HepG2 (cell line): ENCODE data around the gene CMIP. TPM values are rescaled to one million over a fixed set of nuclear protein-coding genes. Genes with fewer than 3 reads are reported as not detected.

Experiments used
- CBX1 ChIP-seq: IDR thresholded peaks from one replicate; pipeline ENCODE4 v1.6.1; 2016; ENCODE audit warnings: antibody characterized with exemption, low read depth
- CCDC6 ChIP-seq: sonication (generic); formaldehyde crosslinking; IDR thresholded peaks from 2 replicates; pipeline ENCODE4 v1.8.1; 2022; ENCODE audit warnings: mild to moderate bottlenecking, missing genetic modification reagents, moderate library complexity
- HES4 ChIP-seq: sonication (generic); formaldehyde crosslinking; IDR thresholded peaks from 2 replicates; pipeline ENCODE4 v1.9.0; 2021; ENCODE audit warnings: mild to moderate bottlenecking, missing genetic modification reagents, borderline replicate concordance
- KAT2B ChIP-seq: fragments of 150-350 bp; IDR thresholded peaks from 2 replicates; pipeline ENCODE4 v1.6.1; 2014; ENCODE audit warnings: low read depth, low read length, borderline replicate concordance
- MEIS2 ChIP-seq: sonication (generic); formaldehyde crosslinking; IDR thresholded peaks from 2 replicates; pipeline ENCODE4 v1.9.0; 2021; ENCODE audit warnings: mild to moderate bottlenecking, missing genetic modification reagents
- NBN ChIP-seq: fragments of 450-650 bp; conservative IDR thresholded peaks from 2 replicates; pipeline ENCODE4 v1.6.1; 2017
- NR2F2 ChIP-seq: IDR thresholded peaks from 2 replicates; pipeline ENCODE4 v1.6.1; 2012; ENCODE audit warnings: low read depth, inconsistent platforms, borderline replicate concordance
- NRL ChIP-seq: sonication (generic); formaldehyde crosslinking; IDR thresholded peaks from 2 replicates; pipeline ENCODE4 v1.5.0; 2020; ENCODE audit warnings: missing genetic modification reagents, mild to moderate bottlenecking, moderate library complexity, borderline replicate concordance
- PITX1 ChIP-seq: sonication (generic); formaldehyde crosslinking; IDR thresholded peaks from 2 replicates; pipeline ENCODE4 v1.5.1; 2020; ENCODE audit warnings: mild to moderate bottlenecking, missing genetic modification reagents
- RORA ChIP-seq: sonication (generic); formaldehyde crosslinking; IDR thresholded peaks from 2 replicates; pipeline ENCODE4 v1.5.0; 2020; ENCODE audit warnings: mild to moderate bottlenecking, missing genetic modification reagents, moderate library complexity
- SMARCC2 ChIP-seq: fragments of 450-650 bp; IDR thresholded peaks from 2 replicates; pipeline ENCODE4 v1.6.1; 2017; ENCODE audit warnings: antibody characterized with exemption, mild to moderate bottlenecking
- SRSF9 ChIP-seq: fragments of 200-400 bp; formaldehyde crosslinking; IDR thresholded peaks from 2 replicates; pipeline ENCODE4 v1.6.1; 2018; ENCODE audit warnings: borderline replicate concordance, mild to moderate bottlenecking, low read depth, low read length; ENCODE audit not compliant: insufficient read depth, poor library complexity, severe bottlenecking
- TMF1 ChIP-seq: sonication (generic); formaldehyde crosslinking; IDR thresholded peaks from 2 replicates; pipeline ENCODE4 v1.8.1; 2022; ENCODE audit warnings: low read depth, missing genetic modification reagents
- ZNF24 ChIP-seq: fragments of 450-650 bp; IDR thresholded peaks from 2 replicates; pipeline ENCODE4 v1.6.1; 2017; ENCODE audit warnings: antibody characterized with exemption, mild to moderate bottlenecking
- ZNF598 ChIP-seq: sonication (generic); formaldehyde crosslinking; IDR thresholded peaks from 2 replicates; pipeline ENCODE4 v1.5.1; 2020; ENCODE audit warnings: mild to moderate bottlenecking, missing genetic modification reagents, borderline replicate concordance
- polyA plus RNA-seq, 8 experiments: library from polyadenylated mRNA; depleted of rRNA in 3 of 8; stranded (reverse) in 7 of 8; unstranded in 1 of 8; fragments of >200 nt; fragmentation: Illumina TruSeq in 4 of 8; extraction: Trizol in 4 of 8; gene quantifications; 2 replicates each; pipeline versions ENCODE4 v1.2.1 to v1.2.3, GENCODE V29; 2011 to 2016; ENCODE audit warnings: low read depth in 4 of 8, missing spikeins in 1 of 8, mixed read lengths in 1 of 8; ENCODE audit not compliant: insufficient read depth in 1 of 8
- total RNA-seq, 5 experiments: library from RNA; depleted of rRNA; stranded (reverse); fragments of >200 nt; fragmentation: Illumina TruSeq; extraction: Trizol; gene quantifications; 2 replicates each; pipeline ENCODE4 v1.2.3, GENCODE V29; 2016; ENCODE audit warnings: low read depth in 1 of 5
- TF ChIP-seq, protein P1 (sequence below): sonication (generic); formaldehyde crosslinking; IDR thresholded peaks from 2 replicates; pipeline ENCODE4 v1.8.0; 2022; ENCODE audit warnings: mild to moderate bottlenecking, missing genetic modification reagents
- TF ChIP-seq, protein P2 (sequence below): sonication (generic); formaldehyde crosslinking; IDR thresholded peaks from 2 replicates; pipeline ENCODE4 v1.4.0; 2020; ENCODE audit warnings: mild to moderate bottlenecking, missing genetic modification reagents
- TF ChIP-seq, protein P3 (sequence below): sonication (generic); formaldehyde crosslinking; IDR thresholded peaks from 2 replicates; pipeline ENCODE4 v1.5.1; 2020; ENCODE audit warnings: mild to moderate bottlenecking, missing genetic modification reagents
- TF ChIP-seq, protein P4 (sequence below): sonication (generic); formaldehyde crosslinking; IDR thresholded peaks from 2 replicates; pipeline ENCODE4 v1.8.0; 2022; ENCODE audit warnings: missing genetic modification reagents, low read depth, mild to moderate bottlenecking, borderline replicate concordance

Gene CMIP
- total and polyA plus RNA-seq, 2 of the 13 experiments (the other 11 are each of a cell fraction or from before 2014, with no cell fraction given): 10.9 to 18.1 TPM

DNA sequence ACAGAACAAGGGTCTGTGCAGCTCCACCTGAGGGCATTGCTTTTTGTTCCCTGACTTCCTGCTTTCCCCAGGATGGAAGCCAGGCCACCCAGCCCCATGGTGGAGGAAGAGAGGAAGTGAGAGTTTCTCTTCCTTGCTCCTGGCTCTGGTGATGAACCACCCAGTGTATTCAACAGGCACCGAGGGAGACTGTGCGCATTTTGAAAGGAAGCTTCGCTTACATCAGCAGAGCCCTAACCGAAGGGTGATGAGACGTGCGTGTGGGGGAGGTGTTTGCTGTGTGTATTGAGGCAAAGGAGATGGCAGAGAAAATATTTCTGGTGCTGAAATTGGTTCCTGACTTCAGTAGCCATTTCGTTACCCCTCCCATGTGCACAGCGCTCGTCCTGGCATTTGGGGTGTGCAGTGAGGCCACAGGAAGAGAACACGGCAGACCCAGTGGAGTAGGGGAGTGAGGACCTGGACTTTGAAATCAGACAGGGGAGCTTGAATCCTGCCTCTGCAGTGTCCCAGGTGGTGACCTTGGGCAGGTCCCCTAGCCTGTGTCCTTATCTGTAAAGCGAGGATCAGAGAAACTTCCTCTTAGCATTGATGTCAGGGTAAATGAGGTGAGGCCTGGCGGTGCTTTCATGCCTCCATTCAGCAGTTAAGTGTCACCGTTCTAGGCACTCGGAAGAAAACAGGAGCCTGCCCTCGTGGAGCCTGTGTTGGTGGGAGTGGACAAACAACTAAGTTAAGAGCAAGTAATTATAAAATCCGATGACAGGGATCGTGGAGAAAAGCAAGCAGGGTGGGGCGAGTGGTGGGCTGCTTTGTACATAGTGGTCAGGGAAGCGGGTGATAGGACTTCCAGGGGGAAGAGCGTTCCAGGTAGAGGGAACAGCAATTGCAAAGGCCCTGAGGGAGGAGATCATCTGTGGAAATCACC is 7.4 kb downstream of the CMIP start (continued):
- TF ChIP-seq NRL (CRISPR knock-in tag): no peak; the same call in 1 of the 2 replicates
- TF ChIP-seq, protein P1, sequence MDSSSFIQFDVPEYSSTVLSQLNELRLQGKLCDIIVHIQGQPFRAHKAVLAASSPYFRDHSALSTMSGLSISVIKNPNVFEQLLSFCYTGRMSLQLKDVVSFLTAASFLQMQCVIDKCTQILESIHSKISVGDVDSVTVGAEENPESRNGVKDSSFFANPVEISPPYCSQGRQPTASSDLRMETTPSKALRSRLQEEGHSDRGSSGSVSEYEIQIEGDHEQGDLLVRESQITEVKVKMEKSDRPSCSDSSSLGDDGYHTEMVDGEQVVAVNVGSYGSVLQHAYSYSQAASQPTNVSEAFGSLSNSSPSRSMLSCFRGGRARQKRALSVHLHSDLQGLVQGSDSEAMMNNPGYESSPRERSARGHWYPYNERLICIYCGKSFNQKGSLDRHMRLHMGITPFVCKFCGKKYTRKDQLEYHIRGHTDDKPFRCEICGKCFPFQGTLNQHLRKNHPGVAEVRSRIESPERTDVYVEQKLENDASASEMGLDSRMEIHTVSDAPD (CRISPR knock-in tag): peak; percentile 95
- peak; percentile 68 for TF ChIP-seq TMF1
- no peak for TF ChIP-seq RORA (CRISPR knock-in tag)
- TF ChIP-seq CCDC6 (CRISPR knock-in tag): peak; percentile 68; the same call in 1 of the 2 replicates
- TF ChIP-seq, protein P2, sequence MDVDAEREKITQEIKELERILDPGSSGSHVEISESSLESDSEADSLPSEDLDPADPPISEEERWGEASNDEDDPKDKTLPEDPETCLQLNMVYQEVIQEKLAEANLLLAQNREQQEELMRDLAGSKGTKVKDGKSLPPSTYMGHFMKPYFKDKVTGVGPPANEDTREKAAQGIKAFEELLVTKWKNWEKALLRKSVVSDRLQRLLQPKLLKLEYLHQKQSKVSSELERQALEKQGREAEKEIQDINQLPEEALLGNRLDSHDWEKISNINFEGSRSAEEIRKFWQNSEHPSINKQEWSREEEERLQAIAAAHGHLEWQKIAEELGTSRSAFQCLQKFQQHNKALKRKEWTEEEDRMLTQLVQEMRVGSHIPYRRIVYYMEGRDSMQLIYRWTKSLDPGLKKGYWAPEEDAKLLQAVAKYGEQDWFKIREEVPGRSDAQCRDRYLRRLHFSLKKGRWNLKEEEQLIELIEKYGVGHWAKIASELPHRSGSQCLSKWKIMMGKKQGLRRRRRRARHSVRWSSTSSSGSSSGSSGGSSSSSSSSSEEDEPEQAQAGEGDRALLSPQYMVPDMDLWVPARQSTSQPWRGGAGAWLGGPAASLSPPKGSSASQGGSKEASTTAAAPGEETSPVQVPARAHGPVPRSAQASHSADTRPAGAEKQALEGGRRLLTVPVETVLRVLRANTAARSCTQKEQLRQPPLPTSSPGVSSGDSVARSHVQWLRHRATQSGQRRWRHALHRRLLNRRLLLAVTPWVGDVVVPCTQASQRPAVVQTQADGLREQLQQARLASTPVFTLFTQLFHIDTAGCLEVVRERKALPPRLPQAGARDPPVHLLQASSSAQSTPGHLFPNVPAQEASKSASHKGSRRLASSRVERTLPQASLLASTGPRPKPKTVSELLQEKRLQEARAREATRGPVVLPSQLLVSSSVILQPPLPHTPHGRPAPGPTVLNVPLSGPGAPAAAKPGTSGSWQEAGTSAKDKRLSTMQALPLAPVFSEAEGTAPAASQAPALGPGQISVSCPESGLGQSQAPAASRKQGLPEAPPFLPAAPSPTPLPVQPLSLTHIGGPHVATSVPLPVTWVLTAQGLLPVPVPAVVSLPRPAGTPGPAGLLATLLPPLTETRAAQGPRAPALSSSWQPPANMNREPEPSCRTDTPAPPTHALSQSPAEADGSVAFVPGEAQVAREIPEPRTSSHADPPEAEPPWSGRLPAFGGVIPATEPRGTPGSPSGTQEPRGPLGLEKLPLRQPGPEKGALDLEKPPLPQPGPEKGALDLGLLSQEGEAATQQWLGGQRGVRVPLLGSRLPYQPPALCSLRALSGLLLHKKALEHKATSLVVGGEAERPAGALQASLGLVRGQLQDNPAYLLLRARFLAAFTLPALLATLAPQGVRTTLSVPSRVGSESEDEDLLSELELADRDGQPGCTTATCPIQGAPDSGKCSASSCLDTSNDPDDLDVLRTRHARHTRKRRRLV (CRISPR knock-in tag): peak; percentile 78
- TF ChIP-seq HES4 (CRISPR knock-in tag): no peak
- peak; percentile 80; the same call in 1 of the 2 replicates for TF ChIP-seq ZNF598 (CRISPR knock-in tag)
- TF ChIP-seq NBN: no peak
- peak; percentile 97 for TF ChIP-seq MEIS2 (CRISPR knock-in tag)
- TF ChIP-seq, protein P3, sequence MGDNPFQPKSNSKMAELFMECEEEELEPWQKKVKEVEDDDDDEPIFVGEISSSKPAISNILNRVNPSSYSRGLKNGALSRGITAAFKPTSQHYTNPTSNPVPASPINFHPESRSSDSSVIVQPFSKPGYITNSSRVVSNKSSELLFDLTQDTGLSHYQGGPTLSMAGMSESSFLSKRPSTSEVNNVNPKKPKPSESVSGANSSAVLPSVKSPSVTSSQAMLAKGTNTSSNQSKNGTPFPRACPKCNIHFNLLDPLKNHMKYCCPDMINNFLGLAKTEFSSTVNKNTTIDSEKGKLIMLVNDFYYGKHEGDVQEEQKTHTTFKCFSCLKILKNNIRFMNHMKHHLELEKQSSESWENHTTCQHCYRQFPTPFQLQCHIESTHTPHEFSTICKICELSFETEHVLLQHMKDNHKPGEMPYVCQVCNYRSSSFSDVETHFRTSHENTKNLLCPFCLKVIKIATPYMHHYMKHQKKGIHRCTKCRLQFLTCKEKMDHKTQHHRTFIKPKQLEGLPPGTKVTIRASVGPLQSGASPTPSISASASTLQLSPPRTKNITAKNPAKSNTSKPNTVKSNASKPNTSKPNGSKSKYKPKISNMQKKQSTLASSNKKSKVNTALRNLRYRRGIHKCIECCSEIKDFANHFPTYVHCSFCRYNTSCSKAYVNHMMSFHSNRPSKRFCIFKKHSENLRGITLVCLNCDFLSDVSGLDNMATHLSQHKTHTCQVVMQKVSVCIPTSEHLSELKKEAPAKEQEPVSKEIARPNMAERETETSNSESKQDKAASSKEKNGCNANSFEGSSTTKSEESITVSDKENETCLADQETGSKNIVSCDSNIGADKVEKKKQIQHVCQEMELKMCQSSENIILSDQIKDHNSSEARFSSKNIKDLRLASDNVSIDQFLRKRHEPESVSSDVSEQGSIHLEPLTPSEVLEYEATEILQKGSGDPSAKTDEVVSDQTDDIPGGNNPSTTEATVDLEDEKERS: peak; percentile 88; the same call in 1 of the 2 replicates
- TF ChIP-seq PITX1: peak; percentile 97
- TF ChIP-seq ZNF24: no peak
- 0 out of 2 replicates have a peak, but pooled peaks have one; percentile 25 for TF ChIP-seq SMARCC2
- TF ChIP-seq CBX1: peak; percentile 69
- peak; percentile 91 for TF ChIP-seq NR2F2
- TF ChIP-seq SRSF9: no peak
- TF ChIP-seq KAT2B: no peak
- TF ChIP-seq, protein P4, sequence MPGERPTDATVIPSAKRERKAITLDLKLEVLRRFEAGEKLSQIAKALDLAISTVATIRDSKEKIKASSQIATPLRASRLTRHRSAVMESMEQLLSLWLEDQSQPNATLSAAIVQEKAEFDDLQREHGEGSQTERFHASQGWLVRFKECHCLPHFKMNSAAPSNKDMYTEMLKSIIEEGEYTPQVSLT (CRISPR knock-in tag): no peak
